ENCODE measurements around the gene RICTOR.

Gene RICTOR

DNA sequence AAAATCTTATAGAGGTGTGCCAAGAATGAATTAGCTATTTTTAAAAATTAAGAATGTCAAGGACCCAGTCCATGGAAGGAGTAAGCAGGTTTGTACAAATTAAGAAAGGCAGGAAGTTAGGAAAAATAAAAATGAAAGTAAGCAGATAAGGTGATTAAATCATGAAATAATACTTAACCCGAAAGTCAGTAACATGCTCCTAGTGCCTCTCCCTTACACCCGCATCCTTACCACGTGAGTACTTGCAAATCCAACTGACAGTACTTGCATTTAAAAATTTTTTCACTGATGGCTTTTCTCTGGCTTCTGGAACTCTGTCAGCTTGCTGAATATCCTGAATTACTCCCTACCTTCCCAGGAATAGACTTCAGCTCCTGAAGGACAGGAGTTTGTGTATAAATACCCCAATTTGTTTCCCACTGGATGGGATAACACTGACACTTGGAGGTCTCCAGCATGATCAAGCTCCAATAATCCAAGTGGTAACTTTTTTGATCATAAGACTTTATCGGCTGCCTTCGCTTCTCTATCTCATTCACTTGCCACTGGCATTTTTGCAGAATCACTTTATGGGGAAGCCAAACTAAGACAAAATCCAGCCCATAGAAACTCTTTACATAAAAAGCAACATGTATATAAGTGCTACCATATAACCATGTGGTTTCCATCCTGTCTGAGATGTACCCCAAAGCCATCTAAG is 41.6 kb upstream of the RICTOR start:
- no peak overlapping the region for H2BK120ac ChIP-seq (ENCODE audit: low read depth, low read length)
- WGBS: 98% methylated on average over 5 of the region's 5 CpGs
- no peak overlapping the region for H3K4me2 ChIP-seq (ENCODE audit: low read length, poor library complexity, severe bottlenecking)
- no peaks in the 10 kb centered on the region for H3K27me3 ChIP-seq (ENCODE audit: control insufficient read depth in 1 of 2, insufficient read depth in 1 of 2, low read length in 2 of 2)
- H3K27ac ChIP-seq (ENCODE audit: low read length, poor library complexity, severe bottlenecking): no peak overlapping the region
- no peak overlapping the region for H2BK15ac ChIP-seq (ENCODE audit: low read depth, poor library complexity, severe bottlenecking)
- H3K23ac ChIP-seq (ENCODE audit: low read length in 2 of 2): no peak overlapping the region
- no peak overlapping the region for H2BK12ac ChIP-seq (ENCODE audit: low read length in 2 of 2)
- no peak overlapping the region for H4K8ac ChIP-seq (ENCODE audit: low read length)
- no peak overlapping the region for H2AFZ ChIP-seq (ENCODE audit: low read depth, low read length)
- no peaks in the 10 kb centered on the region for H3K36me3 ChIP-seq (ENCODE audit: control insufficient read depth in 1 of 2, insufficient read depth in 2 of 2, low read depth in 1 of 2, low read length in 2 of 2)
- no peak for DNase-seq
- no peak overlapping the region for H3K18ac ChIP-seq (ENCODE audit: low read depth in 1 of 2, low read length in 2 of 2)
- H3K4ac ChIP-seq (ENCODE audit: low read depth in 1 of 2, low read length in 2 of 2): no peak overlapping the region
- H3K4me3 ChIP-seq (ENCODE audit: insufficient read depth in 1 of 2, low read depth in 1 of 2, low read length in 2 of 2): no peak overlapping the region
- no peak overlapping the region for H3K14ac ChIP-seq (ENCODE audit: low read length in 2 of 2)
- no peak overlapping the region for H4K91ac ChIP-seq (ENCODE audit: low read length)
- H2BK5ac ChIP-seq (ENCODE audit: low read depth, low read length, poor library complexity, severe bottlenecking): no peak overlapping the region
- H2AK5ac ChIP-seq (ENCODE audit: low read length, severe bottlenecking): no peak overlapping the region
- H3K4me1 ChIP-seq (ENCODE audit: control insufficient read depth, insufficient read depth, low read depth, low read length): no peaks in the 10 kb centered on the region
- H3K9me3 ChIP-seq (ENCODE audit: control insufficient read depth, low read length): no peaks in the 10 kb centered on the region
- no peaks in the 10 kb centered on the region for H3K79me1 ChIP-seq (replicated peaks; ENCODE audit: low read length, poor library complexity, severe bottlenecking)
- no peak overlapping the region for H3K9ac ChIP-seq (ENCODE audit: low read length)

- H2BK12ac ChIP-seq (ENCODE audit: low read length in 2 of 2): no peak overlapping the region
- no peak overlapping the region for H3K9ac ChIP-seq (ENCODE audit: low read length)
- H2BK120ac ChIP-seq (ENCODE audit: low read depth, low read length): no peak overlapping the region
- no peak overlapping the region for H3K18ac ChIP-seq (ENCODE audit: low read depth in 1 of 2, low read length in 2 of 2)
- H4K8ac ChIP-seq (ENCODE audit: low read length): no peak overlapping the region
- no peak overlapping the region for H3K14ac ChIP-seq (ENCODE audit: low read length in 2 of 2)
- H3K79me1 ChIP-seq (replicated peaks; ENCODE audit: low read length, poor library complexity, severe bottlenecking): no peaks in the 10 kb centered on the region
- no peak overlapping the region for H2BK5ac ChIP-seq (ENCODE audit: low read depth, low read length, poor library complexity, severe bottlenecking)
- no peaks in the 10 kb centered on the region for H3K27me3 ChIP-seq (ENCODE audit: control insufficient read depth in 1 of 2, insufficient read depth in 1 of 2, low read length in 2 of 2)
- H3K9me3 ChIP-seq (ENCODE audit: control insufficient read depth, low read length): no peaks in the 10 kb centered on the region
- H3K36me3 ChIP-seq (ENCODE audit: control insufficient read depth in 1 of 2, insufficient read depth in 2 of 2, low read depth in 1 of 2, low read length in 2 of 2): no peaks in the 10 kb centered on the region
- H3K4me2 ChIP-seq (ENCODE audit: low read length, poor library complexity, severe bottlenecking): no peak overlapping the region
- no peak for DNase-seq
- H2AK5ac ChIP-seq (ENCODE audit: low read length, severe bottlenecking): no peak overlapping the region
- no peaks in the 10 kb centered on the region for H3K4me1 ChIP-seq (ENCODE audit: control insufficient read depth, insufficient read depth, low read depth, low read length)
- no peak overlapping the region for H2AFZ ChIP-seq (ENCODE audit: low read depth, low read length)
- no peak overlapping the region for H3K4ac ChIP-seq (ENCODE audit: low read depth in 1 of 2, low read length in 2 of 2)
- no peak overlapping the region for H3K23ac ChIP-seq (ENCODE audit: low read length in 2 of 2)
- no peak overlapping the region for H3K27ac ChIP-seq (ENCODE audit: low read length, poor library complexity, severe bottlenecking)
- no peak overlapping the region for H2BK15ac ChIP-seq (ENCODE audit: low read depth, poor library complexity, severe bottlenecking)
- no peak overlapping the region for H3K4me3 ChIP-seq (ENCODE audit: insufficient read depth in 1 of 2, low read depth in 1 of 2, low read length in 2 of 2)
- 95% methylated on average over 4 of the region's 4 CpGs for WGBS
- no peak overlapping the region for H4K91ac ChIP-seq (ENCODE audit: low read length)
Measured at GRCh38 chr5:39114155-39114554, 40.0 kb upstream of the RICTOR start.

DNA sequence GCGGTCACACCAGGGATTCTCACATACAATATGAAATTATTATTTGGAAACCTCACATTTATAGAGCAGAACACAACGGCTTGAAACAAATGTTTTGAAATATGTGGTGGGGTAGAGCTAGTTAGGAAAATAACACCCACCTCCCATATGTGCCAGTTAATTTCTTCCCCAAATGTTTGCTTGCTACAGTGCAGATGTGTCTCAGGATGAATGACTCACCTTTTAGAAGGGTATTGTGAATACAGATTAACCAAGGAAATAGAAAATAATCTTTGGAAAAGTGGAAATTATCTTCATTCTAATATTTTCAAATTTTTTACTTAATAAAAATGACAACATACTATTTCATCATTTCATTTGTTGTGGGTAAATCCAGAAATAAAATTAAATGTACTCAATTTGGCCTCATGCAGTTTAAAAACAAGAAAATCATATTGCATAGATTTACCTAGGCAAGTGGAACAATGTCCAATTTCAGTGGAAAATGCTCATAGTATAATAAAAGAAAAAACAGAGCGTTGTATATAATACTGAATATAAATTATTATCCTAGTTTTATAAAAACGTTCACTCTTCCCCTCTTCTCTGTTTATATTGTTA is 39.3 kb upstream of the RICTOR start:
- Histone ChIP-seq H3K9me3 (ENCODE audit: control insufficient read depth, low read length) (no peaks in the 10 kb centered on the region), H2BK12ac (ENCODE audit: low read length in 2 of 2) (no peak overlapping the region), H2BK120ac (ENCODE audit: low read depth, low read length) (no peak overlapping the region), H3K4me3 (ENCODE audit: insufficient read depth in 1 of 2, low read depth in 1 of 2, low read length in 2 of 2) (no peak overlapping the region), H2AFZ (ENCODE audit: low read depth, low read length) (no peak overlapping the region), H2AK5ac (ENCODE audit: low read length, severe bottlenecking) (no peak overlapping the region), H4K8ac (ENCODE audit: low read length) (no peak overlapping the region), H3K27me3 (ENCODE audit: control insufficient read depth in 1 of 2, insufficient read depth in 1 of 2, low read length in 2 of 2) (no peaks in the 10 kb centered on the region), H3K9ac (ENCODE audit: low read length) (no peak overlapping the region), H3K79me1 (replicated peaks; ENCODE audit: low read length, poor library complexity, severe bottlenecking) (no peaks in the 10 kb centered on the region), H2BK5ac (ENCODE audit: low read depth, low read length, poor library complexity, severe bottlenecking) (no peak overlapping the region), H4K91ac (ENCODE audit: low read length) (no peak overlapping the region), H3K23ac (ENCODE audit: low read length in 2 of 2) (no peak overlapping the region), H3K4ac (ENCODE audit: low read depth in 1 of 2, low read length in 2 of 2) (no peak overlapping the region), H3K18ac (ENCODE audit: low read depth in 1 of 2, low read length in 2 of 2) (no peak overlapping the region), H3K27ac (ENCODE audit: low read length, poor library complexity, severe bottlenecking) (no peak overlapping the region), H3K4me1 (ENCODE audit: control insufficient read depth, insufficient read depth, low read depth, low read length) (no peaks in the 10 kb centered on the region), H2BK15ac (ENCODE audit: low read depth, poor library complexity, severe bottlenecking) (no peak overlapping the region), H3K36me3 (ENCODE audit: control insufficient read depth in 1 of 2, insufficient read depth in 2 of 2, low read depth in 1 of 2, low read length in 2 of 2) (no peaks in the 10 kb centered on the region), H3K4me2 (ENCODE audit: low read length, poor library complexity, severe bottlenecking) (no peak overlapping the region), H3K14ac (ENCODE audit: low read length in 2 of 2) (no peak overlapping the region)
- WGBS: no CpG with 5 or more reads among the region's 4 CpGs
- no peak for DNase-seq

GRCh38 chr5:39109606-39110005 is 35.4 kb upstream of the RICTOR start:
- H3K18ac ChIP-seq (ENCODE audit: low read depth in 1 of 2, low read length in 2 of 2): no peak overlapping the region
- no peak for DNase-seq
- no peak overlapping the region for H3K4ac ChIP-seq (ENCODE audit: low read depth in 1 of 2, low read length in 2 of 2)
- H3K4me1 ChIP-seq (ENCODE audit: control insufficient read depth, insufficient read depth, low read depth, low read length): no peaks in the 10 kb centered on the region
- H3K27me3 ChIP-seq (ENCODE audit: control insufficient read depth in 1 of 2, insufficient read depth in 1 of 2, low read length in 2 of 2): no peaks in the 10 kb centered on the region
- H2BK5ac ChIP-seq (ENCODE audit: low read depth, low read length, poor library complexity, severe bottlenecking): no peak overlapping the region
- no peak overlapping the region for H3K9ac ChIP-seq (ENCODE audit: low read length)
- H3K23ac ChIP-seq (ENCODE audit: low read length in 2 of 2): no peak overlapping the region
- H2BK15ac ChIP-seq (ENCODE audit: low read depth, poor library complexity, severe bottlenecking): no peak overlapping the region
- H2AFZ ChIP-seq (ENCODE audit: low read depth, low read length): no peak overlapping the region
- no peaks in the 10 kb centered on the region for H3K9me3 ChIP-seq (ENCODE audit: control insufficient read depth, low read length)
- H2BK12ac ChIP-seq (ENCODE audit: low read length in 2 of 2): no peak overlapping the region
- no peak overlapping the region for H3K4me3 ChIP-seq (ENCODE audit: insufficient read depth in 1 of 2, low read depth in 1 of 2, low read length in 2 of 2)
- H3K4me2 ChIP-seq (ENCODE audit: low read length, poor library complexity, severe bottlenecking): no peak overlapping the region
- H2AK5ac ChIP-seq (ENCODE audit: low read length, severe bottlenecking): no peak overlapping the region
- 80% methylated on average over 1 of the region's 2 CpGs for WGBS
- H3K27ac ChIP-seq (ENCODE audit: low read length, poor library complexity, severe bottlenecking): no peak overlapping the region
- H3K14ac ChIP-seq (ENCODE audit: low read length in 2 of 2): no peak overlapping the region
- H4K8ac ChIP-seq (ENCODE audit: low read length): no peak overlapping the region
- no peak overlapping the region for H2BK120ac ChIP-seq (ENCODE audit: low read depth, low read length)
- H4K91ac ChIP-seq (ENCODE audit: low read length): no peak overlapping the region
- no peaks in the 10 kb centered on the region for H3K79me1 ChIP-seq (replicated peaks; ENCODE audit: low read length, poor library complexity, severe bottlenecking)
- H3K36me3 ChIP-seq (ENCODE audit: control insufficient read depth in 1 of 2, insufficient read depth in 2 of 2, low read depth in 1 of 2, low read length in 2 of 2): no peaks in the 10 kb centered on the region
